ENCODE data around the gene ZFYVE16. TPM values are rescaled to one million over a fixed set of nuclear protein-coding genes. Genes with fewer than 3 reads are reported as not detected.
A peak's percentile ranks its signal among the peaks of the same experiment; 100 is the strongest.

The ZFYVE16 gene
- total and polyA plus RNA-seq, 2 of the 4 experiments (the other 2 are of a cell fraction), result 5.3 to 11.1 TPM

DNA sequence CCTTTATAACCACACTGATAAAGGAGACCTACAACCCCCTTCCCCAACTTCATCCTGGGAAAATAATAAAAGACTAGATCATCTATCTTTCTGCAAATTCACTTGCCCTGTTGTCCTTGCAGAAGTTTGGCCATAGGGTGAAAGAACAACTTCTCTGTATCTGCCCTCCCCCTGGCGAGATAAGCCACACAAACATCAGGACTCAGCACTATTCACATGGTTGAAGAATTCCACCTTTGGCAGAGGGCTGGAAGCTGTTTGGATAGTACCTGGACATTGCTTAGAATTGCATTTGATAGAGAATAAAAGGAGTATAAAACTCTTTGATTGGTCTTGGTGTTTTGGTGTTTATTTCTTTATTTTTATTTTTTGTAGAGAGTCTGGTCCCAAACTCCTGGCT, 97.0 kb downstream of the ZFYVE16 start:
- 0 out of 2 replicates have a peak overlapping the region, but pooled peaks have one; percentile 7 for H2BK20ac ChIP-seq (ENCODE audit: low read depth, low read length)
- DNase-seq (no peak), ATAC-seq (ENCODE audit: low read depth) (no peak)
- H3K27me3 ChIP-seq (ENCODE audit: control insufficient read depth, insufficient read depth, low read length), result no peaks in the 10 kb centered on the region
- no peaks in the 10 kb centered on the region for H3K9me3 ChIP-seq (ENCODE audit: control insufficient read depth, insufficient read depth, low read length)
- no peaks in the 10 kb centered on the region for H3K9me1 ChIP-seq (ENCODE audit: insufficient read depth, low read length)
- H4K8ac ChIP-seq (ENCODE audit: low read depth in 2 of 2, low read length in 2 of 2), result no peak overlapping the region
- no TSS peak for BruUV-seq (replicated peaks)
- intact Hi-C loops (cut with micrococcal nuclease), result no loop called here
- H3K9ac ChIP-seq (ENCODE audit: low read depth, low read length), result no peak overlapping the region
- H3K14ac ChIP-seq (replicated peaks; ENCODE audit: low read depth, low read length), result no peak overlapping the region
- H2BK5ac ChIP-seq (ENCODE audit: low read depth, low read length, poor library complexity, severe bottlenecking), result no peak overlapping the region
- no peaks in the 10 kb centered on the region for H4K20me1 ChIP-seq (ENCODE audit: insufficient read depth, low read length)
- H3K79me1 ChIP-seq (ENCODE audit: low read depth in 1 of 2, low read length in 2 of 2), result no peaks in the 10 kb centered on the region
- no peak overlapping the region for H2BK15ac ChIP-seq (ENCODE audit: low read depth, low read length)
- H4K5ac ChIP-seq (ENCODE audit: low read depth, low read length), result no peak overlapping the region
- CTCF ChIA-PET, result no interaction called here
- H3K4ac ChIP-seq (ENCODE audit: low read depth, low read length), result no peak overlapping the region
- no peaks in the 10 kb centered on the region for H3K4me1 ChIP-seq (ENCODE audit: control insufficient read depth, insufficient read depth, low read length)
- H3K4me3 ChIP-seq (ENCODE audit: insufficient read depth, low read depth, low read length), result no peak overlapping the region
- WGBS, 2 experiments (ENCODE audit: extremely low coverage in 2 of 2, insufficient read length in 1 of 2), result no CpG with 5 or more reads among the region's 1 CpG
- no peak overlapping the region for H2AK5ac ChIP-seq (ENCODE audit: low read depth, low read length)
- H4K91ac ChIP-seq (ENCODE audit: insufficient read depth, low read depth, low read length), result no peak overlapping the region
- no peak overlapping the region for H2BK120ac ChIP-seq (ENCODE audit: low read depth, low read length)
- H2AK9ac ChIP-seq (replicated peaks; ENCODE audit: low read depth, low read length, poor library complexity), result no peak overlapping the region
- TF ChIP-seq BHLHE40 (IDR thresholded peaks at IDR 0.05; ENCODE audit: low read depth, low read length), result no peak
- TF ChIP-seq CTCF (conservative IDR thresholded peaks at IDR 0.05; ENCODE audit: low read depth, low read length), result no peak
- TF ChIP-seq, protein P1, sequence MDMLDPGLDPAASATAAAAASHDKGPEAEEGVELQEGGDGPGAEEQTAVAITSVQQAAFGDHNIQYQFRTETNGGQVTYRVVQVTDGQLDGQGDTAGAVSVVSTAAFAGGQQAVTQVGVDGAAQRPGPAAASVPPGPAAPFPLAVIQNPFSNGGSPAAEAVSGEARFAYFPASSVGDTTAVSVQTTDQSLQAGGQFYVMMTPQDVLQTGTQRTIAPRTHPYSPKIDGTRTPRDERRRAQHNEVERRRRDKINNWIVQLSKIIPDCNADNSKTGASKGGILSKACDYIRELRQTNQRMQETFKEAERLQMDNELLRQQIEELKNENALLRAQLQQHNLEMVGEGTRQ (IDR thresholded peaks at IDR 0.05; ENCODE audit: low read depth, low read length), result no peak
- no peak for TF ChIP-seq MXI1 (IDR thresholded peaks at IDR 0.05; ENCODE audit: borderline replicate concordance, low read depth, low read length)
- TF ChIP-seq SMC3 (IDR thresholded peaks at IDR 0.05; ENCODE audit: low read depth, low read length), result no peak
- TF ChIP-seq CHD1 (IDR thresholded peaks at IDR 0.05; ENCODE audit: low read depth, low read length), result no peak
- TF ChIP-seq FOS (IDR thresholded peaks at IDR 0.05; ENCODE audit: low read depth, low read length), result no peak
- TF ChIP-seq MAFK (IDR thresholded peaks at IDR 0.05; ENCODE audit: low read depth, low read length), result no peak
- TF ChIP-seq MAZ (IDR thresholded peaks at IDR 0.05; ENCODE audit: borderline replicate concordance, low read depth, low read length), result no peak
- TF ChIP-seq ELK1 (IDR thresholded peaks at IDR 0.05; ENCODE audit: borderline replicate concordance, low read depth, low read length), result no peak
- TF ChIP-seq CEBPB (IDR thresholded peaks at IDR 0.05; ENCODE audit: low read depth, low read length), result no peak
- no peak for TF ChIP-seq RAD21 (IDR thresholded peaks at IDR 0.05; ENCODE audit: low read length)
- TF ChIP-seq NFE2L2 (IDR thresholded peaks at IDR 0.05; ENCODE audit: low read depth, low read length), result no peak
- no peak for TF ChIP-seq RFX5 (IDR thresholded peaks at IDR 0.05; ENCODE audit: low read depth, low read length)
- no peak for TF ChIP-seq RCOR1 (IDR thresholded peaks at IDR 0.05; ENCODE audit: insufficient replicate concordance, low read length)
- POLR2A ChIA-PET (ENCODE audit: unreplicated experiment), result no interaction called here
- H3K4me2 ChIP-seq (ENCODE audit: low read depth, low read length), result no peak overlapping the region
- no peak overlapping the region for H3K27ac ChIP-seq (ENCODE audit: insufficient read depth, low read length)
- H3K56ac ChIP-seq (ENCODE audit: extremely low read depth, insufficient read depth, low read length), result no peak overlapping the region
- no peak overlapping the region for H2AFZ ChIP-seq (replicated peaks; ENCODE audit: low read length, poor library complexity)
- in situ Hi-C loops (cut with MboI; ENCODE audit: low sequenced_read_pairs), result no loop called here
- H3K23ac ChIP-seq (ENCODE audit: low read depth, low read length), result no peak overlapping the region
- no peaks in the 10 kb centered on the region for H3K36me3 ChIP-seq (ENCODE audit: control insufficient read depth, insufficient read depth, low read length)
- dilution Hi-C loops (cut with HindIII; ENCODE audit: low sequenced_read_pairs, unreplicated experiment), result no loop called here
- H3K18ac ChIP-seq (ENCODE audit: low read depth, low read length), result no peak overlapping the region
